ENCODE measurements around the gene SPSB4. TPM values are rescaled to one million over a fixed set of nuclear protein-coding genes. Genes with fewer than 3 reads are reported as not detected.

Gene SPSB4
- total and polyA plus RNA-seq, 2 donors (not counting 3 experiments of a cell fraction or from before 2014, with no cell fraction given) = 0.06 to 0.22 TPM

GRCh38 chr3:141051443-141052200, 475 bp downstream of the SPSB4 start:
- Histone ChIP-seq H3K27me3 (ENCODE audit: control insufficient read depth in 2 of 2, insufficient read depth in 2 of 2, low read length in 2 of 2) (peaks cover 26 to 35% of the 10 kb centered on the region in 2 experiments), H3K27ac (ENCODE audit: insufficient read depth, low read depth, low read length) (no peak overlapping the region), H3K36me3 (ENCODE audit: control insufficient read depth in 2 of 2, extremely low read depth in 1 of 2, insufficient read depth in 2 of 2, low read length in 2 of 2) (no peaks in the 10 kb centered on the region), H3K79me2 (ENCODE audit: control insufficient read depth, insufficient read depth, low read length) (no peaks in the 10 kb centered on the region), H3K9me3 (replicated peaks; ENCODE audit: control insufficient read depth, insufficient read depth, low read length) (no peaks in the 10 kb centered on the region), H2AFZ (ENCODE audit: low read depth, low read length) (peak overlapping the region; percentile 29), H4K20me1 (replicated peaks; ENCODE audit: control insufficient read depth, extremely low read depth, insufficient read depth, low read length) (no peaks in the 10 kb centered on the region), H3K9ac (replicated peaks; ENCODE audit: extremely low read depth, insufficient read depth, low read length) (no peak overlapping the region), H3K4me3 (replicated peaks in 1 of 3; ENCODE audit: insufficient read depth in 1 of 3, low read depth in 1 of 3, low read length in 3 of 3) (peak overlapping the region in 1 of 3 experiments; percentile 10), H3K4me2 (ENCODE audit: insufficient read depth, low read length) (no peak overlapping the region), H3K4me1 (ENCODE audit: control insufficient read depth, extremely low read depth, insufficient read depth, low read length) (no peaks in the 10 kb centered on the region), H3K9me1 (replicated peaks; ENCODE audit: control insufficient read depth, extremely low read depth, insufficient read depth, low read length) (no peaks in the 10 kb centered on the region)
- dilution Hi-C loops (cut with MboI; ENCODE audit: extremely low pct_ligation_motif_present, low sequenced_read_pairs) (no loop called here), intact Hi-C loops (cut with micrococcal nuclease) (loop anchor here (2.0 kb wide), 1 partner anchor 53 kb away; no protein-coding TSS in a partner anchor)
- FAIRE-seq (no peak), DNase-seq (ENCODE audit: low read depth, low spot score) (no peak)
- ChIA-PET POLR2A (no interaction called here), CTCF (interaction anchor here (0.8 kb wide), 1 partner anchor 10 kb away, joined by 3 read pairs; no protein-coding TSS in a partner anchor)
- BruUV-seq (replicated peaks) = no TSS peak
- no peak for TF ChIP-seq JUN (IDR thresholded peaks at IDR 0.05; ENCODE audit: borderline replicate concordance, insufficient read depth, insufficient read length, low read depth)
- TF ChIP-seq FOS (IDR thresholded peaks at IDR 0.05; ENCODE audit: borderline replicate concordance, insufficient read depth, low read length) = no peak
- TF ChIP-seq, protein P1, sequence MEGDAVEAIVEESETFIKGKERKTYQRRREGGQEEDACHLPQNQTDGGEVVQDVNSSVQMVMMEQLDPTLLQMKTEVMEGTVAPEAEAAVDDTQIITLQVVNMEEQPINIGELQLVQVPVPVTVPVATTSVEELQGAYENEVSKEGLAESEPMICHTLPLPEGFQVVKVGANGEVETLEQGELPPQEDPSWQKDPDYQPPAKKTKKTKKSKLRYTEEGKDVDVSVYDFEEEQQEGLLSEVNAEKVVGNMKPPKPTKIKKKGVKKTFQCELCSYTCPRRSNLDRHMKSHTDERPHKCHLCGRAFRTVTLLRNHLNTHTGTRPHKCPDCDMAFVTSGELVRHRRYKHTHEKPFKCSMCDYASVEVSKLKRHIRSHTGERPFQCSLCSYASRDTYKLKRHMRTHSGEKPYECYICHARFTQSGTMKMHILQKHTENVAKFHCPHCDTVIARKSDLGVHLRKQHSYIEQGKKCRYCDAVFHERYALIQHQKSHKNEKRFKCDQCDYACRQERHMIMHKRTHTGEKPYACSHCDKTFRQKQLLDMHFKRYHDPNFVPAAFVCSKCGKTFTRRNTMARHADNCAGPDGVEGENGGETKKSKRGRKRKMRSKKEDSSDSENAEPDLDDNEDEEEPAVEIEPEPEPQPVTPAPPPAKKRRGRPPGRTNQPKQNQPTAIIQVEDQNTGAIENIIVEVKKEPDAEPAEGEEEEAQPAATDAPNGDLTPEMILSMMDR (IDR thresholded peaks at IDR 0.05; ENCODE audit: extremely low read depth in 1 of 2, insufficient read depth in 1 of 2, low read depth in 1 of 2, low read length in 2 of 2) = no peak
- TF ChIP-seq POLR2A (IDR thresholded peaks at IDR 0.05; ENCODE audit: low read depth, low read length) = no peak
- TF ChIP-seq GATA2 (IDR thresholded peaks at IDR 0.05; ENCODE audit: insufficient read depth, insufficient read length, low read depth, low read length) = no peak
- no peak for TF ChIP-seq MYC (IDR thresholded peaks at IDR 0.05; ENCODE audit: low read depth, low read length)
